K562 (cell line): ENCODE measurements around the gene PIK3CB. TPM values are rescaled to one million over a fixed set of nuclear protein-coding genes. Genes with fewer than 3 reads are reported as not detected.

Experiments
- ARNT ChIP-seq, 2 experiments: fragments of 450-650 bp; IDR thresholded peaks; 2 replicates each; pipeline ENCODE4 v1.6.1; 2016; ENCODE audit warnings: mild to moderate bottlenecking in 1 of 2
- ASH1L ChIP-seq: fragments of 450-650 bp; IDR thresholded peaks from 2 replicates; pipeline ENCODE4 v1.6.1; 2018; ENCODE audit warnings: borderline replicate concordance, mild to moderate bottlenecking, low read depth; ENCODE audit not compliant: partially characterized antibody
- HNRNPK ChIP-seq: fragments of 200-400 bp; formaldehyde crosslinking; IDR thresholded peaks from one replicate; pipeline ENCODE4 v1.6.1; 2018; ENCODE audit warnings: mild to moderate bottlenecking, low read depth, low read length; ENCODE audit not compliant: poor library complexity, severe bottlenecking
- KAT2B ChIP-seq: IDR thresholded peaks from one replicate; pipeline ENCODE4 v1.6.1; 2012; ENCODE audit warnings: low read depth, mild to moderate bottlenecking, control low read depth, inconsistent platforms, low read length, moderate library complexity
- MBD2 ChIP-seq: sonication (generic); IDR thresholded peaks from 2 replicates; pipeline ENCODE4 v1.6.1; 2016; ENCODE audit warnings: low read depth, borderline replicate concordance
- SP1 ChIP-seq: sonication (generic); formaldehyde crosslinking; IDR thresholded peaks from 2 replicates; pipeline ENCODE4 v1.8.1; 2022; ENCODE audit warnings: mild to moderate bottlenecking, missing genetic modification reagents
- SP2 ChIP-seq: IDR thresholded peaks from 2 replicates; pipeline ENCODE4 v1.6.1; 2011; ENCODE audit warnings: mild to moderate bottlenecking, low read depth, low read length, moderate library complexity; ENCODE audit not compliant: poor library complexity, severe bottlenecking; ENCODE audit errors: extremely low read depth
- SRSF7 ChIP-seq: fragments of 200-400 bp; formaldehyde crosslinking; optimal IDR thresholded peaks from 2 replicates; pipeline ENCODE3; 2017; ENCODE audit warnings: mild to moderate bottlenecking, low read depth, low read length
- SRSF9 ChIP-seq: fragments of 200-400 bp; formaldehyde crosslinking; IDR thresholded peaks from 2 replicates; pipeline ENCODE4 v1.6.1; 2017; ENCODE audit warnings: low read depth, low read length, borderline replicate concordance
- TAF7 ChIP-seq: fragments of 450-650 bp; IDR thresholded peaks from 2 replicates; pipeline ENCODE4 v1.6.1; 2016; ENCODE audit warnings: missing genetic modification characterization, missing compliant biosample characterization
- TRIM28 ChIP-seq: fragments of 450-650 bp; IDR thresholded peaks from 2 replicates; pipeline ENCODE4 v1.6.1; 2017
- YY1 ChIP-seq, 3 experiments: IDR thresholded peaks; 2 replicates each; pipeline ENCODE4 v1.6.1; 2011; ENCODE audit warnings: low read length in 2 of 3, mild to moderate bottlenecking in 2 of 3, moderate library complexity in 2 of 3, borderline replicate concordance in 1 of 3, control low read depth in 1 of 3, low read depth in 1 of 3; ENCODE audit not compliant: insufficient read depth in 3 of 3, insufficient replicate concordance in 2 of 3, control insufficient read depth in 1 of 3, insufficient read length in 1 of 3; ENCODE audit errors: extremely low read depth in 1 of 3
- ZNF699 ChIP-seq: fragments of 250-450 bp; sonication (Bioruptor Pico); IDR thresholded peaks from 2 replicates; pipeline ENCODE4 v1.8.0; 2021; ENCODE audit warnings: mild to moderate bottlenecking, moderate library complexity; ENCODE audit not compliant: insufficient replicate concordance
- polyA plus RNA-seq, 8 experiments: library from polyadenylated mRNA; depleted of rRNA in 4 of 8; stranded (reverse) in 5 of 8; unstranded in 3 of 8; fragments of >200 nt; fragmentation: Nextera tagmentation in 2 of 8; fragmentation: Illumina TruSeq in 1 of 8; extraction: Ambion mirVana in 2 of 8; extraction: Trizol in 1 of 8; gene quantifications; 2 replicates each; pipeline versions ENCODE4 v1.2.1 to v1.2.3, GENCODE V29; 2011 to 2014; ENCODE audit warnings: inconsistent platforms in 1 of 8, missing spikeins in 1 of 8
- total RNA-seq, 7 experiments: library from RNA; depleted of rRNA in 6 of 7; stranded (reverse); fragments of >200 nt in 6 of 7; fragmentation: Illumina TruSeq in 2 of 7; extraction: Trizol in 2 of 7; gene quantifications; 2 replicates each; pipeline versions ENCODE4 v1.2.1 to v1.2.3, GENCODE V29; 2011 to 2021; ENCODE audit warnings: low replicate concordance in 1 of 7
- TF ChIP-seq, protein P1 (sequence below), 2 experiments: fragments of 450-650 bp; formaldehyde crosslinking in 1 of 2; IDR thresholded peaks; 2 replicates each; pipeline versions ENCODE4 v1.4.0 to v1.6.1; 2014 to 2020; ENCODE audit warnings: mild to moderate bottlenecking in 2 of 2, borderline replicate concordance in 1 of 2, low read depth in 1 of 2
- TF ChIP-seq, protein P2 (sequence below): fragments of 450-650 bp; formaldehyde crosslinking; IDR thresholded peaks from 2 replicates; pipeline ENCODE4 v1.4.0; 2020; ENCODE audit warnings: mild to moderate bottlenecking
- TF ChIP-seq, protein P3 (sequence below): sonication (generic); formaldehyde crosslinking; IDR thresholded peaks from 2 replicates; pipeline ENCODE4 v1.9.0; 2022; ENCODE audit warnings: mild to moderate bottlenecking, missing genetic modification reagents
- TF ChIP-seq, protein P4 (sequence below): fragments of 450-650 bp; IDR thresholded peaks from one replicate; pipeline ENCODE4 v1.6.1; 2018; ENCODE audit warnings: mild to moderate bottlenecking, moderate library complexity; ENCODE audit not compliant: partially characterized antibody

Gene PIK3CB
- total and polyA plus RNA-seq, 9 of the 15 experiments (the other 6 are each of a cell fraction or from before 2014, with no cell fraction given) = 15.3 to 62.6 (median 28.3) TPM

DNA sequence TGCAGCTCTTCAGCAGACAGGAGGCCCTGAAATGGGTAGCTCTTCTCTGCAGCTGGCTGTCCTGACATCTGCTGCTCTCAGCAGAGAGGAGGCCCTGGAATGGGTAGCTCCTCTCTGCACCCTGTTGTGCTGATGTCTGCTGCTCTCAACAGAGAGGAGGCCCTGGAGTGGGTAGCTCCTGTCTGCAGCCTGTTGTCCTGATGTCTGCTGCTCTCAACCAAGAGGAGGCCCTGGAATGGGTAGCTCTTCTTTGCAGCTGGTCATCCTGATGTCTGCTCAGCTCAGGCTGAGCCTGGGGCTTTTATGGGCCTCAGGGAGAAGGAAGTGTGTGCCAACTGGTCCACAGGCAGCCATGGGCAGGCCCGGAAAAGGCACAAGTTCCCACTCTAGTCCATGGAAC, 66.6 kb downstream of the PIK3CB start (continued):
- TF ChIP-seq, protein P1, sequence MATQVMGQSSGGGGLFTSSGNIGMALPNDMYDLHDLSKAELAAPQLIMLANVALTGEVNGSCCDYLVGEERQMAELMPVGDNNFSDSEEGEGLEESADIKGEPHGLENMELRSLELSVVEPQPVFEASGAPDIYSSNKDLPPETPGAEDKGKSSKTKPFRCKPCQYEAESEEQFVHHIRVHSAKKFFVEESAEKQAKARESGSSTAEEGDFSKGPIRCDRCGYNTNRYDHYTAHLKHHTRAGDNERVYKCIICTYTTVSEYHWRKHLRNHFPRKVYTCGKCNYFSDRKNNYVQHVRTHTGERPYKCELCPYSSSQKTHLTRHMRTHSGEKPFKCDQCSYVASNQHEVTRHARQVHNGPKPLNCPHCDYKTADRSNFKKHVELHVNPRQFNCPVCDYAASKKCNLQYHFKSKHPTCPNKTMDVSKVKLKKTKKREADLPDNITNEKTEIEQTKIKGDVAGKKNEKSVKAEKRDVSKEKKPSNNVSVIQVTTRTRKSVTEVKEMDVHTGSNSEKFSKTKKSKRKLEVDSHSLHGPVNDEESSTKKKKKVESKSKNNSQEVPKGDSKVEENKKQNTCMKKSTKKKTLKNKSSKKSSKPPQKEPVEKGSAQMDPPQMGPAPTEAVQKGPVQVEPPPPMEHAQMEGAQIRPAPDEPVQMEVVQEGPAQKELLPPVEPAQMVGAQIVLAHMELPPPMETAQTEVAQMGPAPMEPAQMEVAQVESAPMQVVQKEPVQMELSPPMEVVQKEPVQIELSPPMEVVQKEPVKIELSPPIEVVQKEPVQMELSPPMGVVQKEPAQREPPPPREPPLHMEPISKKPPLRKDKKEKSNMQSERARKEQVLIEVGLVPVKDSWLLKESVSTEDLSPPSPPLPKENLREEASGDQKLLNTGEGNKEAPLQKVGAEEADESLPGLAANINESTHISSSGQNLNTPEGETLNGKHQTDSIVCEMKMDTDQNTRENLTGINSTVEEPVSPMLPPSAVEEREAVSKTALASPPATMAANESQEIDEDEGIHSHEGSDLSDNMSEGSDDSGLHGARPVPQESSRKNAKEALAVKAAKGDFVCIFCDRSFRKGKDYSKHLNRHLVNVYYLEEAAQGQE (IDR thresholded peaks at IDR 0.05; ENCODE audit: borderline replicate concordance) = no peak
- TF ChIP-seq, protein P1 (CRISPR knock-in tag; IDR thresholded peaks at IDR 0.05; ENCODE audit: low read depth) = no peak
- TF ChIP-seq ZNF699 (CRISPR knock-in tag) (no peak), SRSF7 (no peak), YY1 (IDR thresholded peaks at IDR 0.05; ENCODE audit: borderline replicate concordance in 1 of 3, control insufficient read depth in 1 of 3, extremely low read depth in 1 of 3, insufficient read depth in 3 of 3, insufficient read length in 1 of 3, insufficient replicate concordance in 2 of 3, low read depth in 1 of 3, low read length in 2 of 3) (peak in 2 of 3 experiments; percentile 30 to 36), MBD2 (no peak), TAF7 (tag) (no peak), ASH1L (no peak), TRIM28 (peak; percentile 100), SP2 (no peak), SRSF9 (no peak), HNRNPK (no peak), ARNT (IDR thresholded peaks at IDR 0.05) (peak in 1 of 2 experiments; percentile 30; a peak in 1 of 4 replicates), SP1 (CRISPR knock-in tag) (peak; percentile 72), KAT2B (no peak)
- TF ChIP-seq, protein P2, sequence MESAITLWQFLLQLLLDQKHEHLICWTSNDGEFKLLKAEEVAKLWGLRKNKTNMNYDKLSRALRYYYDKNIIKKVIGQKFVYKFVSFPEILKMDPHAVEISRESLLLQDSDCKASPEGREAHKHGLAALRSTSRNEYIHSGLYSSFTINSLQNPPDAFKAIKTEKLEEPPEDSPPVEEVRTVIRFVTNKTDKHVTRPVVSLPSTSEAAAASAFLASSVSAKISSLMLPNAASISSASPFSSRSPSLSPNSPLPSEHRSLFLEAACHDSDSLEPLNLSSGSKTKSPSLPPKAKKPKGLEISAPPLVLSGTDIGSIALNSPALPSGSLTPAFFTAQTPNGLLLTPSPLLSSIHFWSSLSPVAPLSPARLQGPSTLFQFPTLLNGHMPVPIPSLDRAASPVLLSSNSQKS (CRISPR knock-in tag) = no peak
- TF ChIP-seq, protein P3, sequence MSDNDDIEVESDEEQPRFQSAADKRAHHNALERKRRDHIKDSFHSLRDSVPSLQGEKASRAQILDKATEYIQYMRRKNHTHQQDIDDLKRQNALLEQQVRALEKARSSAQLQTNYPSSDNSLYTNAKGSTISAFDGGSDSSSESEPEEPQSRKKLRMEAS (CRISPR knock-in tag) = no peak
- TF ChIP-seq, protein P4, sequence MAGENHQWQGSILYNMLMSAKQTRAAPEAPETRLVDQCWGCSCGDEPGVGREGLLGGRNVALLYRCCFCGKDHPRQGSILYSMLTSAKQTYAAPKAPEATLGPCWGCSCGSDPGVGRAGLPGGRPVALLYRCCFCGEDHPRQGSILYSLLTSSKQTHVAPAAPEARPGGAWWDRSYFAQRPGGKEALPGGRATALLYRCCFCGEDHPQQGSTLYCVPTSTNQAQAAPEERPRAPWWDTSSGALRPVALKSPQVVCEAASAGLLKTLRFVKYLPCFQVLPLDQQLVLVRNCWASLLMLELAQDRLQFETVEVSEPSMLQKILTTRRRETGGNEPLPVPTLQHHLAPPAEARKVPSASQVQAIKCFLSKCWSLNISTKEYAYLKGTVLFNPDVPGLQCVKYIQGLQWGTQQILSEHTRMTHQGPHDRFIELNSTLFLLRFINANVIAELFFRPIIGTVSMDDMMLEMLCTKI = no peak
